ENCODE data around the gene PCSK5.

- TF ChIP-seq, protein P1, sequence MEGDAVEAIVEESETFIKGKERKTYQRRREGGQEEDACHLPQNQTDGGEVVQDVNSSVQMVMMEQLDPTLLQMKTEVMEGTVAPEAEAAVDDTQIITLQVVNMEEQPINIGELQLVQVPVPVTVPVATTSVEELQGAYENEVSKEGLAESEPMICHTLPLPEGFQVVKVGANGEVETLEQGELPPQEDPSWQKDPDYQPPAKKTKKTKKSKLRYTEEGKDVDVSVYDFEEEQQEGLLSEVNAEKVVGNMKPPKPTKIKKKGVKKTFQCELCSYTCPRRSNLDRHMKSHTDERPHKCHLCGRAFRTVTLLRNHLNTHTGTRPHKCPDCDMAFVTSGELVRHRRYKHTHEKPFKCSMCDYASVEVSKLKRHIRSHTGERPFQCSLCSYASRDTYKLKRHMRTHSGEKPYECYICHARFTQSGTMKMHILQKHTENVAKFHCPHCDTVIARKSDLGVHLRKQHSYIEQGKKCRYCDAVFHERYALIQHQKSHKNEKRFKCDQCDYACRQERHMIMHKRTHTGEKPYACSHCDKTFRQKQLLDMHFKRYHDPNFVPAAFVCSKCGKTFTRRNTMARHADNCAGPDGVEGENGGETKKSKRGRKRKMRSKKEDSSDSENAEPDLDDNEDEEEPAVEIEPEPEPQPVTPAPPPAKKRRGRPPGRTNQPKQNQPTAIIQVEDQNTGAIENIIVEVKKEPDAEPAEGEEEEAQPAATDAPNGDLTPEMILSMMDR (IDR thresholded peaks at IDR 0.05) = no peak
- no peak for TF ChIP-seq POLR2A (IDR thresholded peaks at IDR 0.05)
Observed at GRCh38 chr9:76373173-76373783, 482.8 kb downstream of the PCSK5 start.

Data from adrenal gland (tissue), 5 donors.